ENCODE measurements around the gene GALNT16.

The GALNT16 gene

GRCh38 chr14:69335371-69335771, 75.4 kb downstream of the GALNT16 start:
- no peak for DNase-seq (ENCODE audit: low read depth in 2 of 2)

DNA sequence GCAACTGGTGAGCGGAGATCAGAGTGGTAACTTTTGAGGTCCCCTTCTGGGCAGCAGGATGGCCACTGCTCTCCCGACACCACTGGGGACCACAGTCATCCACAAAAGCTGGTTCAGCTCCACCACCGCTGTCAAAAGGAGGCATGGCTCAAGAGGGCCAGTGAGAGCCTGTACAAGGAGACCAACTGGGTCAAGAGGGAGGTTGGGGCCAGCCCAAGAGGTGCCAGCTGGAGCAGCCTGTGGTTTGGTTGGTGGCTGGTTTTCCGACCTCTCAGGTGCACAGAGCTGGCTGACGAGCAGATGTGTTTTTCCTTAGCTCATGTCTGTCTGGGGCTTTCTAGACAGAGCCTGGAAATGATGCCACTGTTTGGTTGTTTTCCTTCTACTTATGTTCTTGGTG, 78.0 kb downstream of the GALNT16 start:
- DNase-seq (ENCODE audit: low read depth in 2 of 2): no peak

GRCh38 chr14:69339426-69339825, 79.5 kb downstream of the GALNT16 start:
- DNase-seq (ENCODE audit: low read depth in 2 of 2): no peak

GRCh38 chr14:69342928-69343525, 83.1 kb downstream of the GALNT16 start:
- DNase-seq (ENCODE audit: low read depth in 2 of 2): no peak

GRCh38 chr14:69344171-69344570, 84.2 kb downstream of the GALNT16 start:
- no peak for DNase-seq (ENCODE audit: low read depth in 2 of 2)

DNA sequence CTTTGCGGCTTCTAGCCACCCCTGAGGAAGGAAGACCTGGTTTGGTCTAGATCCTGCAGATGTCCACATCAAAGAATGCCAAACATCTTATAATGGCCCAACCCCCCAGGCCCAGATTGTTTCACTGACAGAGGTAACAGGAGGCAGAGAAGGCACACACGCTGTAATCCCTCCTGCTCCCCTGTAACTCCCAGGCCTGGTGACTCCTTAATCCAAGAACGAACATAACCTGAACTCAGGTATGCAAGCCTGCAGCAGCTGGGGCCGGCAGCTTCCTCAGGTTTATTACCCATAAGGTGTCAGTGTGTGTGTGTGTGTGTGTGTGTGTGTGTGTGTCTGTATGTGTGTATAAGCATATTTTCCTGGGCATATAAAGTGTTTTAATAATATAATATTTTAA, 85.4 kb downstream of the GALNT16 start:
- DNase-seq (ENCODE audit: low read depth in 2 of 2): no peak

DNA sequence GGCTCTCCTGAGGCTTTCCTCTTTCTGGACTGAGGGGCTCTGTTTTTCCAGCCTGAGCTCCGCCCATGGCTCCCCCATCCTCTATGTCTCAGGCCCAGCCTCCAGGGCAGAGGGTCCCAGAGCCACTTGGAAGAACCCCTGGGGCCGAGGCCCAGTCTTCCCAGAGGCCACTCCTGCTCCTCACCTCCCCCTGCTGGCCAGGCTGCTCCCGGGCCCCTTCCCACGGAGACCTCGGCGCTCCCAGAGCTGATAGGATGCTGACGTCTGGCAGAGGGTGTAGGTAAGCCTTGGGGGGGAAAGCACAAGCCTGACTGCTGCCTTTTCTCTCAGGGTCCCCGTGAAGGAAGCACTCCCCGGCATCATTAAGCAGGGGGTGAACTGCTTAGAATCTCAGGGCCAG, 86.8 kb downstream of the GALNT16 start:
- no peak for DNase-seq (ENCODE audit: low read depth in 2 of 2)

GRCh38 chr14:69349091-69349777, 89.3 kb downstream of the GALNT16 start:
- DNase-seq (ENCODE audit: low read depth in 2 of 2): no peak

DNA sequence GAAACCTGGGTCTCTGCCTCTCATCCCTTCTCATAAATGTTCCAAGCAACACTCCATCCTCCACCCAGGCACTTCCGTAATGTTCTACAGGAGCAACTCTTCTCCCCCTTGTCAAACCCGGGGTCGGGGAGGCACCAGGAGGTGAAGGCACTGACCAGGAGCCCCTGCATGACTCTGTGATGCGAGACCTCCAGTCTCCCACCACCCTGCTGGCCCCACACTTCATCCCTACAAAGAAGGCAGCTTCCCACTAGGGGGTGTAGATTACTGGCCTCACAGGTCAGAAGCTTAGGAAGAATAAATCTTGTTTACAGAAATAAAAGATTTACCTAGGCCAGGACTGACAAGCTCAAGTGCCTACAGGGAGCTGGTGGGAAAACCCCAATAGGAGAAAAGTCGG, 90.9 kb downstream of the GALNT16 start:
- DNase-seq (ENCODE audit: low read depth in 2 of 2): no peak

GRCh38 chr14:69351385-69351784, 91.4 kb downstream of the GALNT16 start:
- no peak for DNase-seq (ENCODE audit: low read depth in 2 of 2)

- DNase-seq (ENCODE audit: low read depth in 2 of 2): no peak
Observed at GRCh38 chr14:69351911-69352310, 92.0 kb downstream of the GALNT16 start.

- DNase-seq (ENCODE audit: low read depth in 2 of 2): no peak
Observed at GRCh38 chr14:69353168-69353567, 93.2 kb downstream of the GALNT16 start.

GRCh38 chr14:69354383-69355153, 94.6 kb downstream of the GALNT16 start:
- DNase-seq (ENCODE audit: low read depth in 2 of 2): no peak

GRCh38 chr14:69355154-69355597, 95.2 kb downstream of the GALNT16 start:
- DNase-seq (ENCODE audit: low read depth in 2 of 2): no peak

- peak; percentile 11 to 15 for DNase-seq (ENCODE audit: low read depth in 2 of 2)
Observed at GRCh38 chr14:69355607-69356281, 95.8 kb downstream of the GALNT16 start.

- DNase-seq (ENCODE audit: low read depth in 2 of 2): no peak
Observed at GRCh38 chr14:69356903-69357543, 97.1 kb downstream of the GALNT16 start.

GRCh38 chr14:69357544-69358200, 97.7 kb downstream of the GALNT16 start:
- no peak for DNase-seq (ENCODE audit: low read depth in 2 of 2)

DNA sequence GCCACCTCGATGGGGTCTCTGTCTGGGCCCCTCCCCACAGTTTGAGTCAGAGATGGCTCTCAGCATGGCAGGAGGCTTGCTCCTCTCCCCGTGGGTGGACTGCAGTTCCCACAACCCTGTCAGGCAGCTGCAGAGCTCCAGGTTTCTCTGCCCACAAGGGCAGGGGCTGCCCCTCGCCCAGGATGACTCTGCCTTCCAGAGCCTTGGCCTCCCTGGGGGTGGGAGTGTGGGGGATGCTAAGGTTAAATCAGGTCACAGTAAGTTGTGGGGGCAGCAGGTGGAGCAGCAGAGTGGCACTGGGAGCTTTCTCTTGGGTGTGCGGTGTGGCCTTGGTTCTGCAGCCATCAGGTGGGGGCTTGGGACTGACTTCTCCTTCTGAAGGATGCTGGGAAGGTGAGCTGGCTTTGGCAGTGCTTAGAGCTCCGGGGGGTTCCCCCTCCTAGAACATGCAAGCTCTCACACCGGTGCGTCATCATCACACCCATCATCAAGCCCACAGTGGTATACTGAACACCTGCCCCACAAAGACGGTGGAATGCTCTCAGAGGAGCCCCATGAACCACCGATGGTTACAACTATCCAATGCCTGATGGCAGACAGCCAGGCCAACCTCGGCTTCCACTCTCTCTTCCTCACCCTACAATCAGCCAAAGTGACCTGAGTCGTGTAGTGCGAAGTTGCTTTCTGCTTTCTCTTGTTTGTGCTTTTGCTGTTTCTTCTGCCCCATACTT, 98.4 kb downstream of the GALNT16 start:
- DNase-seq (ENCODE audit: low read depth in 2 of 2): no peak

GRCh38 chr14:69358966-69359365, 99.0 kb downstream of the GALNT16 start:
- no peak for DNase-seq (ENCODE audit: low read depth in 2 of 2)

- DNase-seq (ENCODE audit: low read depth in 2 of 2): no peak
Observed at GRCh38 chr14:69360438-69361108, 100.6 kb downstream of the GALNT16 start.
